ENCODE data around the gene IRX1.

IRX1 gene

GRCh38 chr5:3590161-3590966, 5.3 kb upstream of the IRX1 start:
- no peak for DNase-seq (ENCODE audit: low read depth)
- TF ChIP-seq CTCF (IDR thresholded peaks at IDR 0.05; ENCODE audit: control insufficient read depth, insufficient read depth, low read depth, low read length, missing control alignments), result no peak
- H3K4me3 ChIP-seq (ENCODE audit: control insufficient read depth, low read depth, low read length), result no peak overlapping the region

GRCh38 chr5:3590967-3591900, 4.4 kb upstream of the IRX1 start:
- H3K4me3 ChIP-seq (ENCODE audit: control insufficient read depth, low read depth, low read length), result no peak overlapping the region
- TF ChIP-seq CTCF (IDR thresholded peaks at IDR 0.05; ENCODE audit: control insufficient read depth, insufficient read depth, low read depth, low read length, missing control alignments), result no peak
- no peak for DNase-seq (ENCODE audit: low read depth)

GRCh38 chr5:3592298-3592697, 3.3 kb upstream of the IRX1 start:
- no peak for DNase-seq (ENCODE audit: low read depth)
- no peak overlapping the region for H3K4me3 ChIP-seq (ENCODE audit: control insufficient read depth, low read depth, low read length)
- TF ChIP-seq CTCF (IDR thresholded peaks at IDR 0.05; ENCODE audit: control insufficient read depth, insufficient read depth, low read depth, low read length, missing control alignments), result no peak

- H3K4me3 ChIP-seq (ENCODE audit: control insufficient read depth, low read depth, low read length), result no peak overlapping the region
- TF ChIP-seq CTCF (IDR thresholded peaks at IDR 0.05; ENCODE audit: control insufficient read depth, insufficient read depth, low read depth, low read length, missing control alignments), result no peak
- DNase-seq (ENCODE audit: low read depth), result no peak
Measured at GRCh38 chr5:3593771-3594509, 1.7 kb upstream of the IRX1 start.

GRCh38 chr5:3594510-3595005, 1.1 kb upstream of the IRX1 start:
- TF ChIP-seq CTCF (IDR thresholded peaks at IDR 0.05; ENCODE audit: control insufficient read depth, insufficient read depth, low read depth, low read length, missing control alignments), result no peak
- H3K4me3 ChIP-seq (ENCODE audit: control insufficient read depth, low read depth, low read length), result no peak overlapping the region
- no peak for DNase-seq (ENCODE audit: low read depth)

GRCh38 chr5:3596261-3596825, 711 bp downstream of the IRX1 start:
- H3K4me3 ChIP-seq (ENCODE audit: control insufficient read depth, low read depth, low read length), result no peak overlapping the region
- no peak for TF ChIP-seq CTCF (IDR thresholded peaks at IDR 0.05; ENCODE audit: control insufficient read depth, insufficient read depth, low read depth, low read length, missing control alignments)
- DNase-seq (ENCODE audit: low read depth), result no peak
